Tibial nerve (tissue), 3 donors: ENCODE data around the gene TADA3.

Experiments used
- POLR2A ChIP-seq, 2 donors: fragments of 450-650 bp; IDR thresholded peaks; one replicate each; pipeline ENCODE4 v1.6.1; 2017; ENCODE audit warnings: antibody characterized with exemption in 2 of 2, mild to moderate bottlenecking in 2 of 2, moderate library complexity in 2 of 2
- TF ChIP-seq, protein P1 (sequence below), 5 experiments: fragments of 200-600 bp in 3 of 5; fragments of 450-650 bp in 2 of 5; sonication (generic) in 3 of 5; IDR thresholded peaks; one replicate each; pipeline ENCODE4 v1.5.1; 2016 to 2019; ENCODE audit warnings: antibody characterized with exemption in 5 of 5, mild to moderate bottlenecking in 3 of 5, moderate library complexity in 2 of 5

DNA sequence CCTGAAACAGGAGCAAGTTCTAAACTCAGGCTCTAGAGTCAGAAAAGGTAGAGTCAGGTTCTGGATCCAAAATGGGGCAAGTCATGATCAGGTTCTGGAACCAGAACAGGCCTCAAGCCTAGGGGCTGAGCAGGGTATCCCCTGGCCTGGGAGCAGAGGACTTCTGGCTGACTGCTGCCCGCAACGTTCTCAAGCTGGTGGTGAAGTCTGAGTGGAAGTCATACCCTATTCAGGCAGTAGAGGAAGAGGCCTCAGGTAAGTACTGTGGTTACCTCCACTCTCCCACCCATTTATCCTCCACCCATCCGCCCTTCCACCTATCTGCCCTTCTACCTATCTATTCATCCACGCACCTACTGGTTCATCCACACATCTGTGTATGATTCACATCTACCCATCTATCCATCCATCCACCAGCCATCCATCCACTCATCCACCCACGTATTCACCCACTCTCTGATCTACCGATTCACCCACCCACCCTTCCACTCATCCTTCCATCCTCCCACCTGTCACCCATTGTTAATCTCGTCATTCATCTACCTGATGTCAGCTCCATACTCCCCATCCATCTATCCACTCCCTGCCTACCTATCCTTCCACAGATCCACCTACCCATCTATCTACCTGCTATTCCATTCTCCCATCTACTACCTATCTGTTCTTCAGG, 26.5 kb upstream of the TADA3 start:
- TF ChIP-seq, protein P1, sequence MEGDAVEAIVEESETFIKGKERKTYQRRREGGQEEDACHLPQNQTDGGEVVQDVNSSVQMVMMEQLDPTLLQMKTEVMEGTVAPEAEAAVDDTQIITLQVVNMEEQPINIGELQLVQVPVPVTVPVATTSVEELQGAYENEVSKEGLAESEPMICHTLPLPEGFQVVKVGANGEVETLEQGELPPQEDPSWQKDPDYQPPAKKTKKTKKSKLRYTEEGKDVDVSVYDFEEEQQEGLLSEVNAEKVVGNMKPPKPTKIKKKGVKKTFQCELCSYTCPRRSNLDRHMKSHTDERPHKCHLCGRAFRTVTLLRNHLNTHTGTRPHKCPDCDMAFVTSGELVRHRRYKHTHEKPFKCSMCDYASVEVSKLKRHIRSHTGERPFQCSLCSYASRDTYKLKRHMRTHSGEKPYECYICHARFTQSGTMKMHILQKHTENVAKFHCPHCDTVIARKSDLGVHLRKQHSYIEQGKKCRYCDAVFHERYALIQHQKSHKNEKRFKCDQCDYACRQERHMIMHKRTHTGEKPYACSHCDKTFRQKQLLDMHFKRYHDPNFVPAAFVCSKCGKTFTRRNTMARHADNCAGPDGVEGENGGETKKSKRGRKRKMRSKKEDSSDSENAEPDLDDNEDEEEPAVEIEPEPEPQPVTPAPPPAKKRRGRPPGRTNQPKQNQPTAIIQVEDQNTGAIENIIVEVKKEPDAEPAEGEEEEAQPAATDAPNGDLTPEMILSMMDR (IDR thresholded peaks at IDR 0.05) = no peak
- no peak for TF ChIP-seq POLR2A (IDR thresholded peaks at IDR 0.05)
